Esophagus squamous epithelium (tissue), 4 donors: ENCODE results near the gene TMEM119.

Source experiments
- CTCF ChIP-seq, 6 experiments: fragments of 450-650 bp in 4 of 6; fragments of 200-600 bp in 2 of 6; sonication (generic) in 2 of 6; IDR thresholded peaks; one replicate each; pipeline ENCODE4 v1.5.1; 2016 to 2019; ENCODE audit warnings: antibody characterized with exemption in 6 of 6, mild to moderate bottlenecking in 4 of 6, moderate library complexity in 4 of 6
- POLR2A ChIP-seq, 4 donors: fragments of 450-650 bp; IDR thresholded peaks; one replicate each; pipeline ENCODE4 v1.6.1; 2017; ENCODE audit warnings: antibody characterized with exemption in 4 of 4, mild to moderate bottlenecking in 4 of 4, moderate library complexity in 3 of 4

GRCh38 chr12:108582978-108583770 lies 14.7 kb downstream of the TMEM119 start:
- TF ChIP-seq CTCF (IDR thresholded peaks at IDR 0.05) (no peak), POLR2A (IDR thresholded peaks at IDR 0.05) (no peak)
